T-helper 1 cell treated with Interleukin-12 subunit alpha and Interleukin-12 subunit beta and Interleukin-4 antibody, amounts not matched to agents 30 ng/mL and 1 ng/mL, for 36 hours (primary cell): ENCODE data around the gene TEKT5. TPM values are rescaled to one million over a fixed set of nuclear protein-coding genes. Genes with fewer than 3 reads are reported as not detected.

Source experiments
- intact Hi-C: fragments of 100-400 bp; cut with micrococcal nuclease; formaldehyde crosslinking; loops from one replicate; pipeline ENCODE4 v1.15.1; 2024
- total RNA-seq: library from RNA; stranded (reverse); gene quantifications from 2 replicates; pipeline ENCODE4 v1.2.3, GENCODE V29; 2022

TEKT5 gene
- total RNA-seq, 1 donor from 2014 or later: not detected

- intact Hi-C loops: no loop called here
Observed at GRCh38 chr16:10580883-10581247, 113.9 kb downstream of the TEKT5 start.

DNA sequence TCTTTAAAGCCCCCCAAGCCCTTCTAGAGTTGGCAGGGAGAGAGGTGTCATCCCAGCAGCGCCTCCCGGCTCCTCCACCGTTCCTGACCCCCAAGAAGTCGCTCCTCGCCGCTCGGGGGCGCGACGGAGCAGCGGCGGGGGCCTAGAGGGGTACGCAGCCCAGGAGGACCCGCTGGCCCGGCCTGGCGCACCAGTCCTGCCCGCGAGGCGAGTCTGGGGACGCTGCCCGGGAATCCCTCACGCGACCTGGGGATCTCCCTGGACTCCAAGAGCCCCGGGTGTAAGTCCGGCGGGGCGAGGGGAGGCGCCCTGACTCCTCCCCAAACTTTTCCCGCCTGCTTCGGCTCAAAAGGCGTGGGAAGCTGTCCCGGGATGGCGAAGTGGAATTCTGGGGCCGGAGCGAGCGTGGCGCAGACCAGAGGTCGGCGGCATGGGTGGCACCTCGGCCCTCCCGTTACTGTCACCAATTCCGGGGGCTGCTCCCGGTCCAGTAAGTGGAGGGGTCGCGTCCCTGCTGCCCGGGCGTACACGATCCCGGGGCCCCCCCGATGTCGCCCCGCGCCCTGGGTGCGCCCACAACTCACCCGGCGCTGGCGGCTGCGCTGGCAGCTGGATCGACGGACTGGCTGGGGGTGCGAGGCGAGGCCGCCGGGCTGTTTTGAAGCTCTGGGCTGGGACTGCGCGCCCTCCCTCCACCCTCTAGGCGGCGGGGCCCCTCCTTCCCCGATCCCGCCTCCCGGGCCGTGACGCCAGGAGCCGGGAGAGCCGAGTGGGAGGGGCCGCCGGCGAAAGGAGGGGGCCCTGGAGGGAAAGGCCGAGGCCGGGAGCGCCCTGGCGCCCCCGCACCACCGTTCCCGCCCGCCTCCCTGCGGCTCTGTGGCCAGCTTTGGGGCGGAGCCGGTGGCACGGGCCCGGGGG, 114.5 kb downstream of the TEKT5 start, which contains the start of gene EMP2:
EMP2 (minus strand) TSS at position 634 of the 918 bp plus-strand sequence. CDS start 32,981 bp downstream, outside the sequence.
- intact Hi-C loops: no loop called here

GRCh38 chr16:10579575-10579964, 115.2 kb downstream of the TEKT5 start:
- intact Hi-C loops: no loop called here

GRCh38 chr16:10578474-10579316, 116.0 kb downstream of the TEKT5 start:
- intact Hi-C loops: no loop called here

Other genes starting within 250 kb of the TEKT5 start
- gene EMP2, start 114.3 kb downstream of the TEKT5 start, total RNA-seq: not detected in 2 replicates
- 39.4 and 40.9 TPM in 2 replicates for gene NUBP1, start 48.9 kb upstream of the TEKT5 start, total RNA-seq
- gene TVP23A, start 123.9 kb upstream of the TEKT5 start, total RNA-seq: 0.22 and 0.32 TPM in 2 replicates
- gene CIITA, start 182.3 kb upstream of the TEKT5 start, total RNA-seq: 64.9 and 67.8 TPM in 2 replicates
- gene DEXI, start 247.5 kb upstream of the TEKT5 start, total RNA-seq: 27.6 and 29.2 TPM in 2 replicates
- 39.2 and 40.4 TPM in 2 replicates for gene CLEC16A, start 249.6 kb upstream of the TEKT5 start, total RNA-seq